ENCODE data around the gene NFE2L3.

NFE2L3 gene

DNA sequence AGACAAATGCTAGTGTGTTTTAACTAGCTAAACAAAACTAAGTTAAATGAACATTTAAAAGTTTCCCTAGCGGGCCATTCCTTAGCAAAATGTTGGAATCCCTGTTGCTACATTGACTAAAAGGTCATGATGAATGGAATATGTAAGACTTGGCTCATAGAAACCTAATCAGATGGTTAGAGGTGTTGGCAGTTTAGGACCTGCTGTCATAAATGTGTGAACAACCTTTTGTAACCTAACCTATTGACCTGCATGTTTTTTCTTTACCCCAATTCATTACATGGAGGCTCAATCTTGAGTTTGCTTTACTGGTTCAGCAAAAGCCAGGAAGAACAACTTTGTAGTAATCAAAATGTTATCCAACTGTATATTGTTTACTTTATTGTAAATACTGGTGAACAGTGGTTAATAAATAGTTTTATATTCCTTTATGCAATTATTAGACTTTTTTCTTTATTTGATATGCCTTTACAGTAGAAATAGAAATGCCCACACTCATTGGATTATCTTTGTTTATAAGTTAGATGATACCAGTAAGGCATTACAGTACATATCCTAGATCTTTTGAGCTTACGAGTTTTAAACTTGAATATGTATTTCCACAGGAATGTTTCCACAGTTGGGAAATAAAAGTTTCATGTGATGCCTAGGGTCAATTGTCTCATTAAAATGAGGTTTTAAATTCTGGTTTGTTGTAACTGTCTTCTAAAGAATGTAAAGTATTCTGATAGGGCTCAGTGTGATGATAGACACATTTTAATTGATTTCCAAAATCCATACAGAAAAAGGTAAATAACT is 61.1 kb downstream of the NFE2L3 start:
- TF ChIP-seq, protein P1, sequence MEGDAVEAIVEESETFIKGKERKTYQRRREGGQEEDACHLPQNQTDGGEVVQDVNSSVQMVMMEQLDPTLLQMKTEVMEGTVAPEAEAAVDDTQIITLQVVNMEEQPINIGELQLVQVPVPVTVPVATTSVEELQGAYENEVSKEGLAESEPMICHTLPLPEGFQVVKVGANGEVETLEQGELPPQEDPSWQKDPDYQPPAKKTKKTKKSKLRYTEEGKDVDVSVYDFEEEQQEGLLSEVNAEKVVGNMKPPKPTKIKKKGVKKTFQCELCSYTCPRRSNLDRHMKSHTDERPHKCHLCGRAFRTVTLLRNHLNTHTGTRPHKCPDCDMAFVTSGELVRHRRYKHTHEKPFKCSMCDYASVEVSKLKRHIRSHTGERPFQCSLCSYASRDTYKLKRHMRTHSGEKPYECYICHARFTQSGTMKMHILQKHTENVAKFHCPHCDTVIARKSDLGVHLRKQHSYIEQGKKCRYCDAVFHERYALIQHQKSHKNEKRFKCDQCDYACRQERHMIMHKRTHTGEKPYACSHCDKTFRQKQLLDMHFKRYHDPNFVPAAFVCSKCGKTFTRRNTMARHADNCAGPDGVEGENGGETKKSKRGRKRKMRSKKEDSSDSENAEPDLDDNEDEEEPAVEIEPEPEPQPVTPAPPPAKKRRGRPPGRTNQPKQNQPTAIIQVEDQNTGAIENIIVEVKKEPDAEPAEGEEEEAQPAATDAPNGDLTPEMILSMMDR (conservative IDR thresholded peaks at IDR 0.05; ENCODE audit: low read depth, low read length), result no peak
- DNase-seq (ENCODE audit: low read depth), result no peak
- no peak overlapping the region for H3K4me3 ChIP-seq (ENCODE audit: low read depth, low read length)

DNA sequence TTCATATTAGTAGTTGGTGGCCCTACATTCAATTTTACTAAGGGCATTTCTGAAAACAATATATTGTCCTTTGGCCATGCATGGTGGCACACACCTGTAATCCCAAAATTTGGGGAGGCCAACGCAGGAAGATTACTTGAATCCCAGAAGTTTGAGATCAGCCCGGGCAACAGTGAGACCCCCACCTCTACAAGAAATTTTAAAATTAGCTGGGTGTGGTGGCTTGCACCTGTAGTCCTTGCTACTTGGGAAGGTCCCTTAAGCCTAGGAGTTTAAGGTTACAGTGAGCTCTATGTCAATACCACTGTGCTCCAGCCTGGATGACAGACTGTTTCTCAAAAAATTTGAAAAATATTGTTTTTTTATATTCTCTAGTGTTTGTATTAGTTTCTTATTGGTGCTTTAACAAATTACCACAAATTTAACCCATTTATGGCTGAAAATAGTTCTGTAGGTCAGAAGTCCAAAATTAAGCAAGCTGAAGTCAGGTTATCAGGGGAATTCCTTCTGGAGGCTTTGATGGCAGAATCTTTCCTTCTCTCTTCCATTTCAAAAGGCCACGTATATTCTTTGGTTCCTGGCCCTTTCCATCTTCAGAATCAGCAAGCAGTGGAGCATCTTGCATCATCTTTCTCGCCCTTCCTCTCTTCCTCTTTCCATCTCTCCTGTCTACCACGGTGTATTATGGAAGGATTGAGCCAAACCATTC is 62.0 kb downstream of the NFE2L3 start:
- DNase-seq (ENCODE audit: low read depth), result no peak
- TF ChIP-seq, protein P1 (conservative IDR thresholded peaks at IDR 0.05; ENCODE audit: low read depth, low read length), result no peak
- H3K4me3 ChIP-seq (ENCODE audit: low read depth, low read length), result no peak overlapping the region

DNA sequence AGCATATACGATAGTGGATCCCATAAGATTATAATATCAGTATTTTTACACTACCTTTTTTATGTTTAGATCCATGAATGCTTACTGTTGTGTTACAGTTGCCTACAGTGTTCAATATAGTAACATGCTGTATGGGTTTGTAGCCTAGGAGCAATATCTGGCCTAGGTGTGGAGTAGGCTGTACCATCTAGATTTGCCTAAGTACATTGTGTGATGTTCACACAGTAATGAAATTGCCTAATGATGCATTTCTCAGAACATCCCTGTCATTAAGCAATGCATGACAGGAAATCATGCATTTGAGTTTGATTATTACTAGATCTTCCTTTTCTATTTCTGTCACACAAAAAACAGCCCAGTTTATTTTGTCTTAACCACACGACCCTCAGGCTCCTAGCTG is 64.1 kb downstream of the NFE2L3 start:
- H3K4me3 ChIP-seq (ENCODE audit: low read depth, low read length), result no peak overlapping the region
- no peak for DNase-seq (ENCODE audit: low read depth)
- TF ChIP-seq, protein P1 (conservative IDR thresholded peaks at IDR 0.05; ENCODE audit: low read depth, low read length), result no peak

DNA sequence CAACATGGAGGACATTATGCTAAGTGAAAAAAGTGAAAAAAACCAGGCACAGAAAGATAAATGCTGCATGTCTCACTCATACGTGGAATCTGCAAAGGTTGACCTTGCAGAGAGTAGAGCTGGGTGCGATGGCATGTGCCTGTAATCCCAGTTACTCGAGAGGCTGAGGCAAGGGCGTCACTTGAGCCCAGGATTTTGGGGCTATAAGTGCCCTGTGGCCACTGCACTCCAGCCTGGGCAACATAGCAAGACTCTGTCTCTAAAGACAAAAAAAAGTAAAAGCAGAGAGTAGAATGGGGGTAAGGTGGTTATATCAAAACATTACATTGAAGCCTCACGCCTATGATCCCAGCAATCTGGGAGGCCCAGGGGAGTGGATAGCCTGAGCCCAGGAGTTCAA is 72.4 kb downstream of the NFE2L3 start:
- no peak overlapping the region for H3K4me3 ChIP-seq (ENCODE audit: low read depth, low read length)
- no peak for DNase-seq (ENCODE audit: low read depth)
- TF ChIP-seq, protein P1 (conservative IDR thresholded peaks at IDR 0.05; ENCODE audit: low read depth, low read length), result no peak

DNA sequence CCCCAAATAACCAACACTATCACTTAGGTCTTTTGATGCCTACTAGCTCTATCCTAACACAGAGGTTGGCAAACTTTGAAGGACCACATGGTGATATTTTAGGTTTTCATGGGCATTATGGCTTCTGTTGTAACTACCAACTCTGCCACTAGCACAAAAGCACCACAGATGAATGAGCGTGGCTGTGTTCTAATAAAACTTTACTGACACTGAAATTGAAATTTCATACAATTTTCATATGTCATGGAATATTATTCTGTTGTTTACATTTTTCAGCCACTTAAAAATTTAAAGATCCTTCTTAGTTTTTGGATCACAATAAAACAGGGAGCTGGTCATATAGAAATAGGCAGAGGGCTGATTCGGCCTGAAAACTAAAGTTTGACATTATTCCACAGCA is 76.0 kb downstream of the NFE2L3 start:
- TF ChIP-seq, protein P1 (conservative IDR thresholded peaks at IDR 0.05; ENCODE audit: low read depth, low read length), result no peak
- DNase-seq (ENCODE audit: low read depth), result no peak
- no peak overlapping the region for H3K4me3 ChIP-seq (ENCODE audit: low read depth, low read length)

DNA sequence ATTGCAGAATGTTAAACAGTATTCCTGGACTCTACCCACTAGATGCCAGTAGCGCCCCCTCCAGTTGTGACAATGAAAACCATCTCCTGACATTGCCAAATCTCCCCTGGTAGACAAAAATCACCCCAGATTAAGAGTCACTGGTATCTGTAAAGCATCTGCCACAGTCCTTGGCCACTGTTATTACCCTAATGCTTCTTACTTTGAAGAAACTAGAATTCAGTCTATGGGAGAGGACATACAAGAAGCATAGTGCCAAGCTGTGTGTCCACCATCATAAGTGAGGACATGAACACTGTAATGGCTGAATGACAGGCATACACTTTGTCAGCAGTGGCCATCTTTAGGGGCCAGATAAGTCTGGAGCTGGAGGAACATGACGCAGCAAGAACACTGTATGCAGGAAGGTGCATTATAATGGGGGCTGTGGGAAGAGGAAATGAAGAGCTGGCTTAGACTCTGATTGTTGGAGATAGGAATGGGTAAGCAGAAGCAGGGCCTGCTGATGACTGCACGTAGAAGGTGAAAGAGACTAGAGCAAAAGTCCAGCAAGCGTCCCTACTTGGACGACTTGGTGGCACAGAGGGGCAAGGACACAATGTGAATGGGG is 82.0 kb downstream of the NFE2L3 start:
- TF ChIP-seq, protein P1 (conservative IDR thresholded peaks at IDR 0.05; ENCODE audit: low read depth, low read length), result no peak
- DNase-seq (ENCODE audit: low read depth), result no peak
- H3K4me3 ChIP-seq (ENCODE audit: low read depth, low read length), result no peak overlapping the region

Data from choroid plexus epithelial cell (primary cell).